Stimulated activated CD4-positive, alpha-beta T cell treated with anti-CD3 and anti-CD28 coated beads, Interleukin-4, amount 100 ng/mL, for 48 hours (primary cell): ENCODE results near the gene DSE.

Source experiments
- DNase-seq, 2 donors: peaks; one replicate each; pipeline ENCODE4 v3.0.0-alpha.2; 2020; ENCODE audit warnings: low read depth in 2 of 2

The DSE gene

GRCh38 chr6:116386581-116387299, 16.0 kb downstream of the DSE start:
- no peak for DNase-seq

- DNase-seq, result no peak
Observed at GRCh38 chr6:116387374-116387773, 16.6 kb downstream of the DSE start.

- DNase-seq, result no peak
Observed at GRCh38 chr6:116388924-116389323, 18.2 kb downstream of the DSE start.

- DNase-seq, result no peak
Observed at GRCh38 chr6:116389357-116389756, 18.6 kb downstream of the DSE start.

- no peak for DNase-seq
Observed at GRCh38 chr6:116390581-116390980, 19.8 kb downstream of the DSE start.

GRCh38 chr6:116392132-116393013, 21.6 kb downstream of the DSE start:
- DNase-seq, result no peak

GRCh38 chr6:116393430-116393829, 22.7 kb downstream of the DSE start:
- no peak for DNase-seq

GRCh38 chr6:116395647-116396046, 24.9 kb downstream of the DSE start:
- no peak for DNase-seq

- DNase-seq, result no peak
Observed at GRCh38 chr6:116396441-116396840, 25.7 kb downstream of the DSE start.

GRCh38 chr6:116397914-116398313, 27.2 kb downstream of the DSE start:
- DNase-seq, result no peak

- no peak for DNase-seq
Observed at GRCh38 chr6:116398316-116399010, 27.7 kb downstream of the DSE start.

- DNase-seq, result no peak
Observed at GRCh38 chr6:116399287-116399686, 28.5 kb downstream of the DSE start.

- no peak for DNase-seq
Observed at GRCh38 chr6:116400328-116400727, 29.6 kb downstream of the DSE start.

GRCh38 chr6:116402108-116402937, 31.6 kb downstream of the DSE start:
- DNase-seq, result no peak

GRCh38 chr6:116403205-116403604, 32.5 kb downstream of the DSE start:
- no peak for DNase-seq

GRCh38 chr6:116404696-116405095, 33.9 kb downstream of the DSE start:
- no peak for DNase-seq

- DNase-seq, result no peak
Observed at GRCh38 chr6:116405138-116405537, 34.4 kb downstream of the DSE start.

- DNase-seq, result no peak
Observed at GRCh38 chr6:116405652-116406356, 35.1 kb downstream of the DSE start.

GRCh38 chr6:116406678-116407345, 36.1 kb downstream of the DSE start:
- no peak for DNase-seq

- no peak for DNase-seq
Observed at GRCh38 chr6:116408491-116408890, 37.7 kb downstream of the DSE start.
